DND-41 (cell line): ENCODE measurements around the gene GNG13.

ENCODE experiments used
- CTCF ChIP-seq: IDR thresholded peaks from 2 replicates; pipeline ENCODE4 v1.5.1; 2012; ENCODE audit warnings: borderline replicate concordance, low read length, moderate library complexity, mild to moderate bottlenecking; ENCODE audit not compliant: poor library complexity, severe bottlenecking; ENCODE audit errors: extremely low read depth
- EZH2 ChIP-seq: IDR thresholded peaks from 3 replicates; pipeline ENCODE4 v1.6.1; 2012; ENCODE audit warnings: borderline replicate concordance, low read depth, mild to moderate bottlenecking, moderate library complexity, low read length, inconsistent platforms; ENCODE audit not compliant: severe bottlenecking

GRCh38 chr16:830107-830870 is 29.8 kb upstream of the GNG13 start:
- TF ChIP-seq CTCF (no peak), EZH2 (no peak)
